Activated CD4-positive, CD25-positive, alpha-beta regulatory T cell treated with anti-CD3 and anti-CD28 coated beads, Interleukin-2, amount 50 U/mL, for 72 hours (primary cell): ENCODE results near the gene LARGE1.

Source experiments
- DNase-seq: peaks from one replicate; pipeline ENCODE4 v3.0.0; 2021

The LARGE1 gene

GRCh38 chr22:33654173-33654895 lies 265.9 kb downstream of the LARGE1 start:
- no peak for DNase-seq

GRCh38 chr22:33653532-33654063 lies 266.7 kb downstream of the LARGE1 start:
- DNase-seq = no peak

DNA sequence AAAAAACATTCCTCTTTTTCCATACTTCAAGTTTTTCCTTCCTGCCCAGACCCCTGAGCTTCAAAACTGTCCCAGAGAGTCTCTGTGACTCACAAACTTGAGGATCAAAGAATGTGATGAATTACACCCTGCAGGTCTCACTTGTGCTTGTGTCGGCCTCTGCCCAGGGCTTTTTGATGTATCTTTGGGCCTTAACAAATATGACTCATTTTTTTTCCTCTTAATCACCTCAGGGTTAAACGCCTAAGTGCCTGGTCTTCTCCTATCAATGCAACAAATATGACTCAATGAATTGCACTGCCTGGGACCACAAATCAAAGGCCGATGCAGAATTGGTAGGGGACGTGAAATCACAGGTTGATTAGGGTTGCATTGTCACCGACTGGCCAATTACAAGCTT lies 267.7 kb downstream of the LARGE1 start:
- no peak for DNase-seq

DNA sequence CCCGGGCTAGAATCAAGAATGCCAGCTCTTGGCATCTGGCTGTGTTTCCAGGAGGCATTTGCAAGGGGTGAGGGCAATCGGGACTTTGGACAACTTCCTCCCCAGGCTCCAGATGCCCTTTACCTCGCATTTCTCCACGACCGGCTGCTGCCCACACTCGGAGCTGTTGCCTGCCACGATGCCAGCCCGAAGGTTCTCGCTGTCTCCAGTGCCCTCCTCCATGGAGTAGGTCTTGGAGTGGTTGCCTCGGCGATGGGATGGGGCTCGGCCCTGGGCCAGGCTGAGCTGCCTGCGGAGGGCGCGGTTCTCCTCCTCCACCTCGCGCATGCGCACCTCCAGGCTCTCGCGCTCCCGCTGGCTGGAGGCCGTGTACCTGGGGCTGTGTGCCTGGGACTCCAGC lies 270.0 kb downstream of the LARGE1 start:
- DNase-seq = no peak

GRCh38 chr22:33648478-33648877 lies 271.8 kb downstream of the LARGE1 start:
- DNase-seq = no peak

DNA sequence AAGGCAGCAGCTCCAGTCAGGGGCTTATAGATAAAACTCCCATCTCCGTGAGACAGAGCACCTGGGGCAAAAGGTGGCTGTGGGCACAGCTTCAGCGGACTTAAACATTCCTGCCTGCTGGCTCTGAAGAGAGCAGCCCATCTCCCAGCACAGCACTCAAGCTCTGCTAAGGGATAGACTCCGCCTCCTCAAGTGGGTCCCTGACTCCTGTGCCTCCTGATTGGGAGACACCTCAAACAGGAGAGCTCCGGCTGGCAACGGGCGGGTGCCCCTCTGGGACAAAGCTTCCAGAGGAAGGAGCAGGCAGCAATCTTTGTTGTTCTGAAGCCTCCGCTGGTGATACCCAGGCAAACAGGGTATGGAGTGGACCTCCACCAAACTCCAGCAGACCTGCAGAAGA lies 279.4 kb downstream of the LARGE1 start:
- DNase-seq = no peak

- no peak for DNase-seq
Measured at GRCh38 chr22:33639588-33640254, 280.6 kb downstream of the LARGE1 start.

GRCh38 chr22:33635766-33636165 lies 284.5 kb downstream of the LARGE1 start:
- no peak for DNase-seq

GRCh38 chr22:33631777-33632176 lies 288.5 kb downstream of the LARGE1 start:
- no peak for DNase-seq

- no peak for DNase-seq
Measured at GRCh38 chr22:33625959-33626358, 294.3 kb downstream of the LARGE1 start.

GRCh38 chr22:33620085-33620484 lies 300.2 kb downstream of the LARGE1 start:
- no peak for DNase-seq

GRCh38 chr22:33606504-33606903 lies 313.8 kb downstream of the LARGE1 start:
- DNase-seq = no peak

DNA sequence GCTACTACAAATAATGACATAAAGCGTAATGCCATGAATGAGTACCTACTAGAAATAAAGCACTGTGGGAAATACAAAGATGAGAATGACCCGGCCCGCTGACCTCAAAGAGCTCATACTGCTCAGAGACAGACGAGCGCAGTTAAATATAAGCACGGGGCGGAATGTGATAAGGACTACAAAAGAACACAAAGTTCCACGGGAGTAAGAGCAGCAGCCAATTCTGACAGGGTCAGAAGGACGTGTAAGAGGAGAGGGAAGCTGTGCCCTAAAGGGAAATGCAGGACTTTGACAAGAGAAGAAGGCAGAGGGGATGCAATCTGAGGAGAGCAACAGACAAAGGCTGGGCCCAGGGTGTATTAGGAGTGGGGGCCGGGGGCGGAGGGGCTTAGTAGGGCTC lies 314.6 kb downstream of the LARGE1 start:
- DNase-seq = no peak

DNA sequence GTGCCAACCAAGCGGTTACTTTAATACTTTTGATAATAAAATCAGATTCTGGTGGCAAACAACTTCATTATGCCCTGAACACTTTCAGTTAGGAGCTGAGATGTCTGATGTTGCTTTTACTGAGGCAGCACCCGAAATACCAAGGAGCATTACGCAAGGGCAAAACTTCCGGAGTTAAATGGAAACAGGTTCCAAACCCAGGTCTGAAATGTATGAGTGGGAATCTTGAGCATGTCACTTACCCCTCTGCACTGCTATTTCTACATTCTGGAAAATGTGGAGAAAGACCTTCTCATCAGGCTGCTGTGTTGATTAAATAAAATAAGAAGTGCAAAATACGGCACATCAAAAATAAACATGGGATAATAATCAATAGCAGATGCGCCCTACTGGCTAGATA lies 315.1 kb downstream of the LARGE1 start:
- no peak for DNase-seq

DNA sequence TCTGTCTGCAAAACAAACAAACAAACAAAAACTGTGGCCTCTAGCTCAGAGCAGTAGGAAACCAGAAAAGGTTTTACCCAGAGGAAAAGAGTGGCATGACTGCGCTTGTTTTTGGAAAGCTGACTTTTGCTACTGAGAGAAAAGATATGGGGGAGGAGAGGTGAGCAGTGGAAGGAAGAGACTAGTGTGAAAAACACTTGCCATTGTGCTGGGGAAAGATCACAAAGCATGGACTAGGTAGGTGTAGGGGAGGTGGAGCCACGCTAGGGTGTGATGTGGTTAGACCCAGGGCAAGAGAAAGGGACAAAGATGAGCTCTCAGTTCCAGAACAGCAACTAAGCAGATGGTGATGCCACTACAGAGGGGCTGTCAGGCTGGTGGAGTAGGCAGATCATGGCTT lies 319.2 kb downstream of the LARGE1 start:
- DNase-seq = no peak

DNA sequence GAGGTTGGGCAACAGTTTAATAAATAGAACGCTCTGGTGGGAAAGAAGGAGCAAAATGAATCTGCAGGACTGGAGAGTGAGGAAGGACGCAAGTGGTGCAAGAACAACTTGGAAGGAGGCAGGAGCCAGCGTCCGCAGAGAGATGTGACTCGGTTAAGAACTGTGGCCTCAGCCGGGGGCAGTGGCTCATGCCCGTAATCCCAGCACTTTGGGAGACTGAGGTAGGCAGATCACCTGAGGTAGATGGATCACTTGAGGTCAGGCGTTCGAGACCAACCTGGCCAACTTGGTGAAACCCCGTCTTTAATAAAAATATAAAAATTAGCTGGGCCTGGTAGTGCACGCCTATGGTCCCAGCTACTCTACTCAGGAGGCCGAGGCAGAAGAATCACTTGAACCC lies 319.7 kb downstream of the LARGE1 start:
- DNase-seq = no peak

DNA sequence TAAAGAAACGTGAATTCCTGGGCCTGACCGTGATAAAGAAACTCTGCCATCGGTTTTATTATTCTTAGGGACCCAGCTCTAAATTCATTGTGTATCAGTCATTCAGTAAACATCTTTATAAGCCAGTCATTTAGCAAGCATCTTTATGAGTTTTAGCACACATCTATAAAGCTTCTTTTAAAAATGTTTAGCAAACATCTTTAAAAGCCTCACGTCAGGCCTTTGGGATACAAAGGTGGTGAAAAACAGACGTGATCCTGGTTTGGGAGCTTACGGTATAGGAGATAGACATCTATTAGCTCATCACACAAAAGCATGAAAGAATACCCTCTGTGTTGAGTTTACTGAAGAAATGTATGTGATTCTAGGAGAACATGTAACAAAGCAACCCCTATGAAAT lies 320.2 kb downstream of the LARGE1 start:
- no peak for DNase-seq

GRCh38 chr22:33599596-33599995 lies 320.7 kb downstream of the LARGE1 start:
- DNase-seq = no peak

- no peak for DNase-seq
Measured at GRCh38 chr22:33598821-33599220, 321.5 kb downstream of the LARGE1 start.

DNA sequence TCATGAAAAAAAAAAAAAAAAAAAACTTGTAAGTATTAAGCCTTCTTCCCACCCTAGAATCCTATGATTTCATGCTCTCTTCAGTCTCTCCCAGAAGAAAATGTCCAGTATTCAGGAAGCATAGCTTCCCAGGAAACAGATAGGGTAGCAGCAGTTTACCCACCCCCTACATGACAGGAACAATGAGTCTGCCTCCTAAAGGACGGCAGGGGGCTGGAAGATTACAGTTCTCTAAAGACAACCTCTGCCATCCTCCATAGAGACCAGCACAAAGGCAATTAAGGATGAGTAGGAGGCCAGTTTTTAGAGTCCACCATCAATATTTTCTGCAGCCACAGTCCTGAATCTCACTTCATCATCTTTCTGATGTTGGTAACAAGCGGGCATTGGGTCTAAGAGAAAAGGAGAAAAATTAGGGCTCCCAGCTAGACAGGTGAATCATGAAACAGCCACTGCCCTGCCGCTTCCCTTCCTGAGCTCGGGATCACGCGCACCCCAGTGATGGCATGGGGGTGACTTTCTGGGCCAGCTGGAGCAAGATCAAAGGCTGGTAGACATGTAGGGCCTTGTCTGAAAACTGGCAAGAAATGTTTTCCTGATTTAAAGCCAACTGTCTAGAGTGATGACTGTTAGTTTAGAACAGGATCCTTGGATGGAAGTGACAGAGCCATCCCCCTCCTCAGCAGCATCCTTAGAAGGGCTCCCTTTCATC lies 322.8 kb downstream of the LARGE1 start:
- no peak for DNase-seq

GRCh38 chr22:33593818-33594217 lies 326.5 kb downstream of the LARGE1 start:
- no peak for DNase-seq

DNA sequence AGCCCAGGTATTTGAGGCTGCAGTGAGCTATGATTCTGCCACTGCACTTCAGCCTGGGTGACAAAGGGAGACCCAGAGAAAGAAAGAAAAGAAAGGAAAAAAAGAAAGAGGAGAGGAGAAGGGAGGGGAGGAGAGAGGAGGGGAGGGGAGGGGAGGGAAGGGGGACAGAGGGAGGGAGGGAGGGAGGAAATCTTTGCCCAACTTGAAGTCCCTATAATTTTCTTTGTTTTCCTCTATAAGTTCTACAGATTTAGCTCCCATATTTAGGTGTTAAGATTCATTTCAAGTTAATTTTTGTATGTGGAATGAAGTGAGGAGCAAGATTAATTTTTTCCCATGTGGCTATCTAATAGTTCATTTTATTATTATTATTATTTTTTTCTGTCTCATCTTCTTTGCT lies 328.3 kb downstream of the LARGE1 start:
- no peak for DNase-seq

DNA sequence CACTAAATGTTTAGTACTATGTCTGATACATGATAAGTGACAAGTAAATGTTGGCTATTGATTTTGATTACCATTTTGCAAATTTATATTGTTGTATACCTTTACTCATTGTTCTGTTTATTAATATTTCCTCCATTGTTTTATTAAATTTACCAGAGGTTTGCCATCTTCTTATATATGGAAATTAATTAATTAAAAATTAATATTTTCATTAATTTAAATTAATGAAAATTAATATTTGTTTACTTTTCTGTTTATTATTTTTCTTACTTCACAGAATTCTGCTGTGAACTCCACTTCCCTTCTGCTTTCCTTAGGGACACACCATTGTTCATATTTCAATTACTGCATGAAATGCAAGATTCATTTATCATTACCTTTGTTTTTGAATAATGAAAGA lies 331.0 kb downstream of the LARGE1 start:
- no peak for DNase-seq

DNA sequence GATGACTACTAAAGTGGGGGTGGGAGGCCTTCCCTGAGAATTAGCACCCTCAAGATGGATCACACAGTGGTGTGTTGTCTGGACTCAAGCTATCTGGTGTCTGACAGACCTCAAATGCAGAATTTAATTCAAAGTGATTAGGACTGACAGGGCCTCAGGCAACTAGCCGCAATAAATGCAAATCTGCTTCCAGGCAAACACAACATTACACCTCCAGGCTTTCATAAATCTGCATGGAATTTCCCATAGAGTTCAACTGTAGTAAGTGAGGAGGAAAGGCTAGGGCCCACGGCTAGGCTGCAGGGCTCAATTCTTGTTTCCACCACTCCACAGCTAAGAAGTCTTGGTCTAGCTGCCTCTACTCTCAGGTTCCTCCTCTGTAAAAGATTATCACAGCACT lies 331.4 kb downstream of the LARGE1 start:
- DNase-seq = no peak
